Adrenal gland (tissue), 5 donors: Measurements from ENCODE around the gene DNAH17.

Experiments
- POLR2A ChIP-seq, 2 donors: fragments of 450-650 bp; IDR thresholded peaks; one replicate each; pipeline ENCODE4 v1.6.1; 2017; ENCODE audit warnings: antibody characterized with exemption in 2 of 2, mild to moderate bottlenecking in 2 of 2, moderate library complexity in 1 of 2
- TF ChIP-seq, protein P1 (sequence below), 6 experiments: fragments of 450-650 bp in 4 of 6; fragments of 200-600 bp in 2 of 6; sonication (generic) in 1 of 6; IDR thresholded peaks; 1 replicate in 5 of 6; 2 replicates in 1 of 6; pipeline versions ENCODE4 v1.5.1 to v1.8.0; 2016 to 2021; ENCODE audit warnings: antibody characterized with exemption in 6 of 6, mild to moderate bottlenecking in 2 of 6, moderate library complexity in 1 of 6
- donor health status: DM: no; HTN: no; CAD: no.

DNA sequence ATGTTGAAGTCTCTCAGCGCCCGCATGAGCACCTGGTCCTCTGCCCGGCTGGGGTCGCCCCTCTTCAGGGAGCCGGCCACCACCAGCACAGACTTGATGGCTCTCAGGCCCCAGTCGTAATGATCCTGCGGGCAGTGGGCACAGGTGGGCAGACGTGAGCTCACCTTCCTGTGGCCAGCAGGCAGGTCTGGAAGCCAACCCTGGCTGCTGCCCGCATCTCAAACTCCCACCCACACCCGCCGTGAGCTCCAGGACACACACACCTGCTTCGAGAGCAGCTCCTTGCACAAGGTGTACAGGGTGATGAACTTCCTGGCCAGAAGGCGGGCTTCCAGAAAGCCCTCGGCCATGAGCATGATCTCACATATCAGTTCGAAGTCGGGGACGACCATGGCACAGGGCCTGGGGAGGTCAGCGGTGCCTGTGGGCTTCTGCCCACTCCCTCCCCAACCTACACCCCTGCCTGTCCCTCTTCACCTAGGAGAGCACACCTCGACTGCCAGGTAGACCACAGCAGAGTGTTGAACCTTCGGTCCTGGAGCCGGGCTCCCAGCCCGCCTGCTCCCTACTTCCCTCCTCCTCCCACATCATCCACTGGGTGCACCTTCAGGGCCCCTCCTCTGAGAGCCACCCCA, 82.4 kb downstream of the DNAH17 start:
- TF ChIP-seq, protein P1, sequence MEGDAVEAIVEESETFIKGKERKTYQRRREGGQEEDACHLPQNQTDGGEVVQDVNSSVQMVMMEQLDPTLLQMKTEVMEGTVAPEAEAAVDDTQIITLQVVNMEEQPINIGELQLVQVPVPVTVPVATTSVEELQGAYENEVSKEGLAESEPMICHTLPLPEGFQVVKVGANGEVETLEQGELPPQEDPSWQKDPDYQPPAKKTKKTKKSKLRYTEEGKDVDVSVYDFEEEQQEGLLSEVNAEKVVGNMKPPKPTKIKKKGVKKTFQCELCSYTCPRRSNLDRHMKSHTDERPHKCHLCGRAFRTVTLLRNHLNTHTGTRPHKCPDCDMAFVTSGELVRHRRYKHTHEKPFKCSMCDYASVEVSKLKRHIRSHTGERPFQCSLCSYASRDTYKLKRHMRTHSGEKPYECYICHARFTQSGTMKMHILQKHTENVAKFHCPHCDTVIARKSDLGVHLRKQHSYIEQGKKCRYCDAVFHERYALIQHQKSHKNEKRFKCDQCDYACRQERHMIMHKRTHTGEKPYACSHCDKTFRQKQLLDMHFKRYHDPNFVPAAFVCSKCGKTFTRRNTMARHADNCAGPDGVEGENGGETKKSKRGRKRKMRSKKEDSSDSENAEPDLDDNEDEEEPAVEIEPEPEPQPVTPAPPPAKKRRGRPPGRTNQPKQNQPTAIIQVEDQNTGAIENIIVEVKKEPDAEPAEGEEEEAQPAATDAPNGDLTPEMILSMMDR (IDR thresholded peaks at IDR 0.05): no peak
- TF ChIP-seq POLR2A (IDR thresholded peaks at IDR 0.05): no peak
